Measurements from ENCODE around the gene TCF4.

Gene TCF4

DNA sequence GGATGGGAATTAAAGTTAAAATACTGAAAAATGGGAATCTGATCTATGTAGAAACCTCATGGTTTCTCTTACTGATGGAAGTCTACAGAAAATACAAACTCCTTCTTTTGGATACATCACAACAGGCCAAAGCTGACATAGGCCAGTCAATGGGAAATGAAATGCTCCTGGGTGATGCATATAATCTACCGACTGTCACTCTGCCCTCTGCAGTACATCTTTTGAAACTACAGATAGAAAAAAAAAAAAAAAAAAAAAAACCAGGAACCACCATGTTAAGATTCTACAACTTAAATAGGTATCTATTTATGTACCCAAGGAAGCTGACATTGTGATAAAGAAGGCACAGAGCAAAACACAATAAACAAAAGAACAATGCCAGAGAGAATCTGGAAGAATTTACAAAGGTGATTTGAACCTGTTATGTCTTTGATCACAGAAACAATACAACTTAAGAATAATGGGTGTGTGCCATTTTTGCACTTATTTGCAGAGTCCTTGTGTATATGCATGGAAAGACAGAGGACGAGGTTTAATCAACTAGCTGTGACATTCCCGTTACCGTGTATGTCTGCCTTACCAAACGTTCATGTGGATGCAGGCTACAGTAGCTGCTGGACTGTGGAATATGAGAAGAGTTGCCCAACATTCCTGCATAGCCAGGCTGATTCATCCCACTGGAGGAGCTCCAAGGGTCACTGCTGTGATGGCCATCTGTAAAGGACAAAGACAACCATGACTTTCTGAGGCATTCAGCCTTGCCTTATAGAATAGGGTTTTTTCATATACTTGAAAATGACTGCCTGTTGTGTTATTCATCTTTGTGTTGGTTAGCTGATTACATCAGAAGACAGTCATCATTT is 312.7 kb downstream of the TCF4 start:
- peak; percentile 6 to 40 for DNase-seq

DNA sequence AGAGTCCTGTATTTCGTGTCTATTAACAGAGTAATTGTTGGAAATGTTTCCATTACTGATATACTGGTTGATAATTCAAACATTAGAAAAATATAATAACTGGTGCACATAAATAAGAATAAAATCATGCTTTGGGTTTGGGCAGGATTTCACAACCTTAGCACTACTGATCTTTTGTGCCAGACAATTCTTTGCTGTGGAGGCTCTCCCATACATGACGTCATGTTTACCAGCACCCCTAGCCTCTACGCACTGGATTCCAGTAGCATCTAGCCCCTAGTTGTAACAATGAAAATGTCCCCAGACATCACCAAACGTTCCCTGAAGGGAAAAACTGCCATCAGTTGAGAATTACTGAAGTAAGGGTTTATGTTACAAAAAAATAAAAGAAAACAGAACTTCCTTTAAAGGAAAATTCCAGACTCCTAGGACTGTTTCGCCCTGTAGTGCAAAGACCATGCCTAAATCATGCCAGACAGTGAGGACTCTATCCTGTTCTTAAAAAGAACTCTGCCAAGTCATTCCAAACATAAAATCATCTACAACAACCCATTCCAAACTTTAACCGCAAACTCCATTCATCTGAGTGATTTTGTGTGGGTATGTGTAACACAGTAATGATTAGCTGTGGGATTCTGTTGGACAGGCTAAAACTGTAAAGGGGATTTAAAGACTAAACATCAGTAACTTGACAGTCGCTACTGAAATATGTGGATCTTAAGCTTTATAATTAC is 315.3 kb downstream of the TCF4 start:
- DNase-seq, result no peak

DNA sequence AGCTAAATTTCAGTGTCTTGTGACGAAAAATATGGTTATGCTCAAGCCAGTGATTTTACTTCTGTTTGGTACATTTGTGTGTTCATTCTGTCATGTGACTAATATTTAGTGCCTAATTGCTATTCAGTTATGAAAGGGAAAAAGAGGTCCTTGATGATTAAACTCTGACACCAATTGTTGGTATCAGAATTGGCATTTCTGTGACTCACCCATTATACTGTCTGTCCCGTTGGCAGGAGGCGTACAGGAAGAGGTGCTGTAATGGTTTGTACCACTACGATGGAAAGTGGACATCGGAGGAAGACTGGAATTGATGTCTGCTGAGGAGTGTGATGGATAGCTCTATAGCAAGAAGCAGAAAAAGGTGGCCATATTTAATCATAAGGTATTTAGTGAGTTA is 318.4 kb downstream of the TCF4 start:
- no peak for DNase-seq

DNA sequence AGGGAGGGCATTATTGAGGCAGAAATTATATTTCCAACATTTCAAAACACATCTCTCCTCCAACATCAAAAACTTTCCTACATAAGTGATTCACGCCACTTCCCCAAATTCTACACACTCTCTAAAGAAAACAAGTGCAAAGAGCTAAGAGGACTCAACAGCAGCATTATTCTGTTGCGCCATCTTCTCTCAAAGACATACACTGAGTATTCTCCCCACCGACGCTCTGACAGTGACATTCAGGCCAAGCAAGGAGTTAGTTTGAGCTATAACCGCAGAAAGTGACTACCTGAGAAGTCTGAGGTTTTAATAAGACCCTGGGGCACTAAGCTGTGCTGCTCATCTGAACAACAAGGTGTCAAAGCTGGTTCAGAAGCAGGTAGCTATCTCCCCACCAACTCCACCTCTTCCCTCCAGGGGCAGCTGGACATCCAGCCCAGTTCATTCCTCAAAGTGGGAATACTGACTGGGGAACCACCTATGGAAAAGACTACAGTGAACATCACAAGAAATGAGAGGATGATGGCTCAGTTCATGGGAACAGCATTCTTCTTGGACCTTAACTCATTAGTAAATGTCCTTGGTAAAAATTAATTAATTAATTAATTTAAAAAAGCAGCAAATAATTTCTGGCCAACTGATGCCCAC is 319.2 kb downstream of the TCF4 start:
- DNase-seq, result peak; percentile 79 to 93

DNA sequence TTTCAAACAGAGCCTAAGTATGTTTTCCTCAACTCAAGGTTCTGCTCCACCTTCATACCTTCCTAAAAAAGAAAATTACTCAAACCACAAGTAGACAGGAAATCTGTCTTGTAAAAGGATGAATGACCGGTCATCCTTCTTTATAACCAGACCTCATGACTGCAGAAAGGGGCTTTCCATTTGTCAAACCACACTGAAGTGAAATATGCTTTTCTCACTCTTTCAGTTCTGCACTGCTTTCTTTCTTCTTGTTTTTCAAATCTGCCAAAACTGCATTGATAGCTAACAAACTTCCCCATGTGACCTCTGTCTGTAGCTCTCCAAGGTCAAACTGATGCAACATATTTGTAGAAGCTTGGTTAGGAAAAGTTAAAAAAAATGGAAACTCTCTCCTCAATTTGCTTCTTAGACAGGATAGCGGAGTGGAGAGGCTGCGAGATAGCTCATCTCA is 319.8 kb downstream of the TCF4 start:
- peak; percentile 63 to 82 for DNase-seq

DNA sequence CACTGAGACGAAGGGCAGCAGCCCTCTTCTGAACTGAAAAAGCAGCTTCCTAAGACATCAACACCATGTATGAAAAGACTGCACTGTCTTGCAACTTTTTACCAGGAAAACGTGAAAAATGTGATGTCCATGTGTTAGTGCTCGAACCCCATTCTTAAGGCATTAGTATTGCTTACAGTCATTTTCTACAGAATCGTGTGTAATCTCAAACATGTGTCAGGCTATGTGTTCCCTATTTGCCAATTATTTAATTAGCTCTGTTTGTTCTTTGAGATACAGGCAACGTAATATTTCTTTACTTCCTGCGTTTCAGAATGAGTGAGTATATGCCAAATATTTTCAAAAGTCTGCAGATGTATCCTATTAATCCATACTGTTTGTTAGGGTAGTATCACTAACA is 321.0 kb downstream of the TCF4 start:
- no peak for DNase-seq

DNA sequence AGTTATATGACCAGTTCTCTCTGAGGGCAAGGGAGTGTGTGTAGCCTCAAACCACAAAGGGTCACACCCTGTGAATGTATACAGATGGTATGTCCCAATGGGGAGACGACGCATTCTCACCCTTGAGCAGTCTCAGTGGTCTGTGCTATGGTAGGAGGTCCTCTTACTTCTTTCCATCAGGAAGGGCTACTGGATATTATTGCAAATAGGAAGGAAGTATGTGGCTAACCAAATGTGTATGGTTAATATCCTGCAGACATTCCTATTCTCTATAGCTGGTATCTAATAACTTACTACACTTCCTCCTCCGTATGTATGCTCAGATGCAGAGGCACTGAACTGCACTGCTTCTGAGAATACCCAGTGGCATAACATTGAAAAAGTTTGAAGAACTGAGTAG is 322.0 kb downstream of the TCF4 start:
- DNase-seq, result peak in 1 of 2 donors; percentile 26

DNA sequence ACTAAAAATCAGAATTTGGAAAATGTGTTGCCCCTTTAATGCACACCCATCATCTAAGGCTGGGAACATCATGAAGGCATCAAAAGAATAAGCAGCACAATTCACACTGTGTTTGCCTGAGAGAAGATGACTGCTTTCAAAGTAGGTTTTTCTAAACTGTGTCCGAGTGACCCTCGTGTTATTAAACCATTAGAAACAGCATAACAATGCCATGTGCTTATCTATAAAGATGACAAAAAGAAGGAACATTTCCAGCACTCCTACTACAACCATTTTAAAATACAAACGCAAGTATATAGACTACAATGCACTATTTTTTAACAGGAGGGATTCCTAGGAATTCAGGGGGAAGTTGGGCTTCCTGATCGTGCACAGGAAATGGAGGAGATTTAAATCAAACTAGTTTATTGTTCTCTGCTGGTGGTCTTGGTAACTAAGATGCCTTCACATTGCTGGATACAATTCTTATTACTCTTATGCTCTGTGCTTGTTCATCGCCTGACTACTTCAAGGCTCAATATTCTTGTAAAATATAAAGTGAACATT is 322.8 kb downstream of the TCF4 start:
- DNase-seq, result no peak

DNA sequence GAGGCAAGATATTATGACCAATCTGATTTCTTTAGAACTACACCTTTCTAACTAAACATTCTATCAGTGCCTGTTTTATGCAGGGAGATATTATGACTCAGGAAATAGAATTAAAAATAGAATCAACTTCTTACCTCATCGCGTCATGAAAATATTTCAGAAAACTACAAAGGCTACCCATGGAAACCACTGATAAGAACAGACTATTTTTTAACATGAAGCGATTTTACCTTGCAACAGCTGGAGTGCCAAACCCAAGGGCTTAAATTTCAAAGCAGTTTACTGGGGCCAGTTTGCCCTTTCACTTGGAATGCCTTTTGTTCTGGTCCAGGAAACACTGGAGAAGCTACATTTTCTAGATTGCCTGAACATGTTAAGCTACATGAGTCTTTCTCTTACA is 323.9 kb downstream of the TCF4 start:
- DNase-seq, result no peak

DNA sequence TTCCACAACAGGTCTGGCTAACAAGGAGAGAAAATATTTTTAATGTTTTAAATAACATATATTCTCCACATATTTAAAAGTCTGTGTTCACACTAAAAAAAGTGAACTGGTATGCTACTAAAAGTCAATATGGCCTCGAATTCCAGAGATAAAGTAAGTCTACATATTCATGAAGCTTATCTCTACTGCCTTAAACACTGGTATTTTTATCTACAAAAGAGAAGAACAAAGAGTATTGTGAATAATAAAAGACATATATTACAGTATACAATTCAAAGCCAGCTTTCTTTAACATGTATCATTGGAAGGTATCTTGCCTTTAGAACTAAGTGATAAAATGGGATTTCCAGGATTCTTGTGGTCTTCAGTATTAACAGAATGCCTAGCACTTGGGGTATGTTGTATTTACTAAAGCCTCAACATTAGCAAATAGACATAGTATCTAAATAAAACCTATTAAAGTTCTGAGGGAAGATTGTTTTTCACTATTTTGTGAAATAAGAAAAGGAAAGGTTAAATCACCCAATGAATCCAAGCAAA is 325.9 kb downstream of the TCF4 start:
- DNase-seq, result no peak

DNA sequence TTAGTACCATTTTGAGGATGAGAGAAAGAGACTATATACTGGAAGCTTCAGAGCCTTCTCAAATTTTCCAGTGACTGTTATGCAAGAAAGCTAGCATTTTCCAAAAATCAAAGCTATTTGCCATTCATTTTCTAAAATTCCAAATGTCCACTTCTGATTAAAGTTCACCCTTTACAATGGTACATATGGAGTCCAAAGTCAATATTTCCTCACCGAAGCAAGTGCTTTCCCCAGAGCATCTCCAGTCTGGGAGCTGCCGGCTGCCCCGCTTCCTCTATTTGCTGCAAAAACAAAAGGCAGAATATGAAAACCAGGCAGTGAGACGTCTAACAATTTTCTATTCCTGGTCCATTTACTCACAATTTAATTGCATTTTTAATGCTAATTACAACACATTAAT is 326.7 kb downstream of the TCF4 start:
- DNase-seq, result no peak

DNA sequence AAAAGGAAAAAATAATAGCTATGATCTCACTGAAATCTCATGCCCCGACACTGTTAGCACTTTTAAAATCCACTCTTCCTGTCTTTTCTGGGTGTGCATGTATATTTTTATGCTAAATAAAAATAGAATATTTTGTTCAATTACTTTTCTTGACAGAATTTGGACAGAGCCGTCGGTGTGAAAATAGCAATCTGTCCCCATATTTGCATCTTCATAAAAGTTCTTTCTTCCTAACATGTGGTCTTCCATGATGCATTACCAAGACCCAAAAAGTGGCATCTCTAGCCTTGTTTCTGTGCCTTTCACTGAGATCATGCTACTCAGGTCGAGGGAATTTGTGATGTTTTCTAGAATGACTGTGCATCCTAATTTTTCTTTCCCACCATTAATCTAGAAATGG is 329.9 kb downstream of the TCF4 start:
- no peak for DNase-seq

DNA sequence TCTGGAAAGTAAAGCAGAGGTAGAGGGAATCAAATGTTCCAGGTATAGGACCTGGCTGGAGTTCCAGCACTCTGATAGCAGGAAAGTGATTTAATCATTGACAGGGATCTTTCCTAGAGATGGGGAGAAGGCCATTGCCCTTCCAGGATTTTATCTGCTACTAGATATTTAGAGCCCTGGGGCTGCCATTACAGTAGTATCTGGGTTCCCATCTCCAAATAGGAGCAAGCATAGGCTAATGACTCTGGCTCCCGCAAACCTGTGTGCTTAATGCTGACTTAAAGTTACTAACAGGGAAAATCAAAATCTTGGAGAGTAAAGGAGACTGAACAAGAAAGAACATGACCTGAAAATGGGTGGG is 331.1 kb downstream of the TCF4 start:
- no peak for DNase-seq

DNA sequence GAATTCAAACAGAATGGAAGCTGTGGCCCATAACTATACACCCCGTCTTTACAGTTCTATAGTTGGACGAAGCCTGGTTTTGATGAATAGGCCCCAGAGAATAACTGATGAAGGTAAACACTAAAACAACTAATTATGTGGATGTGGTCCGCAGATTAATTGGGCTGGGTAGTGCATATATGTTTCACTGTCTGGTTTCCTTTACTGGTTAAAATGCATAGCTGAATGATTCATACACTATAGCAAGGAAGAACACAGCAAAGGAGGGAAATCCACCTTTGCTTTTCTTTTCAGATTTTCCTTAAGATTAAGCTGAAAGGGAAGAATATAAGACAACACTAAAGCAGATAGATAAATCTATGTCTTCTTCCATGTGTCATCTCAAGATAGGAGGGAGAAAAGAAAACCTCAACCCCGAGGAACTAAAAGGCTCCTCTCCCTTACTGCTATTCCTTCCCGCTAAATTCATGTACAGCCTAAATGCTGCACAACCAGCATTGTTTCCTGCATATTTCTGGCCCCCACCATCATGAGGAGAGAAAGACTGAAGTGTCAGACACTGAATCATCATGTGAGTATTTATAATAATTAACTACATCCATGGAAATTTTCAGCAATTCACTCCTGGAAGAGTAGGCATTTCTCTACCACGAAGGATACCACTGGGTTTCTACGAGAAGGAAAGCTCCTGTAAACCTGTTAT is 331.6 kb downstream of the TCF4 start:
- no peak for DNase-seq

DNA sequence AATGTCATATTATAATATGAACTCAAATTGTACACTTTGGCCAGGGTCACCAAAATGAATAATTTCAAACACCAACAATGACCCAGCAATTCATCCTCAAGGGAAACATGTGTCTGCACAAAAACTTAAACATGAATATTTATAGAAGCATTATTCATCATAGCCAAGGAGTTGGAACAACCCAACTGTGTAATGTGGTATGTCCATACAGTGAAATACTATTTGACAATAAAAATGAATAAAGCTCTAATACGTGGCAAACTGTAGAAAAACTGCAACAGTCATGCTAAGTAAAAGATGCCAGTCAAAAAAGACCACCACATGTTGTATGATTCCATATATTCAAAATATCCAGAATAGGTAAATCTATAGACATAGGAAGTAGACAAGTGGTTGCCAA is 334.2 kb downstream of the TCF4 start:
- no peak for DNase-seq

DNA sequence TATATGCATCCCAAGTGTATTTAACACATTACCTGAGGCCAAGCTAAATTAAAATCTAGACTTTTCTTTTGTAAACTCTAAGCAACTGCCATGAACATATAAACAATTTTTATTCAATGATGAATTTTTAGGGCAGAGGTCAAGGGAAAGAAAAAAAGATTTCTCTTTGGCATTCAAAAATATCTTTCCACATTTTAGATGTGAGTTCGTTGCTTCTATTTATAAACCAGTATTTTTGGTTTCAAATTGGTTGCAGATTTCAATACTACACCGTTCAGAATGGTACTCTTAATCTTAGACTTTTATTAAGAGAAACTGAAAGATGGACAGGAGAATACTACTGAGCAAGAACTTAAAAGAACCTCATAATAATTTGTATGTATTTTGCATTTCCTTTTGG is 335.1 kb downstream of the TCF4 start:
- no peak for DNase-seq

DNA sequence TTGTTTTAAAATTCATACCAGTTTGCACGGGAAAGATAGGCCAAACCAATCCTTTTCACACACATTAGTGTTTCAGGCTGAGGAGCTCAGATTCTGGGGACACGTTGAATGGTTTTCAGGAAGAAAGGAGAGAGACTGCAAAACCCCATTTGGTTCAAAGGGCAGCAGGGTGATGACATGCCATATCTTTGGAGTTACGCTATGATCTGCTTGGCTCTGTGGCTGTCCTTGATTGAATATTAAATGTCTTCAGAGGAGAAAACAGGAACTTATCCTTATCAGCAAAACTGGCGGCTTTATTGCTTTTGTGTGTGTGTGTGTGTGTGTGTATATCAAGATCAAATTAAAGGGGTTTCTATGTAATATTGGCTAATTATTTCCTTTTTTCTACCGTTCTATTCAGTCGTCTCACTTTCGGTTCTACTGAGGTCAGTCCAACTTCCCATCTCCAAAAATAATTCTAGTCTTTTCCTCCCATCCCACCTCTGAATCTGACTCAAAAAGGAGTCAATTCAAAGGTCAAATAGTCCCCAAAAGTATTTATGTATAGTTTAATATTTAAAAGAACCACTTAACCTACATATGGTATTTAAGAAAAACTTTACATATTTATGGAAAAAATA is 335.8 kb downstream of the TCF4 start:
- DNase-seq, result no peak

DNA sequence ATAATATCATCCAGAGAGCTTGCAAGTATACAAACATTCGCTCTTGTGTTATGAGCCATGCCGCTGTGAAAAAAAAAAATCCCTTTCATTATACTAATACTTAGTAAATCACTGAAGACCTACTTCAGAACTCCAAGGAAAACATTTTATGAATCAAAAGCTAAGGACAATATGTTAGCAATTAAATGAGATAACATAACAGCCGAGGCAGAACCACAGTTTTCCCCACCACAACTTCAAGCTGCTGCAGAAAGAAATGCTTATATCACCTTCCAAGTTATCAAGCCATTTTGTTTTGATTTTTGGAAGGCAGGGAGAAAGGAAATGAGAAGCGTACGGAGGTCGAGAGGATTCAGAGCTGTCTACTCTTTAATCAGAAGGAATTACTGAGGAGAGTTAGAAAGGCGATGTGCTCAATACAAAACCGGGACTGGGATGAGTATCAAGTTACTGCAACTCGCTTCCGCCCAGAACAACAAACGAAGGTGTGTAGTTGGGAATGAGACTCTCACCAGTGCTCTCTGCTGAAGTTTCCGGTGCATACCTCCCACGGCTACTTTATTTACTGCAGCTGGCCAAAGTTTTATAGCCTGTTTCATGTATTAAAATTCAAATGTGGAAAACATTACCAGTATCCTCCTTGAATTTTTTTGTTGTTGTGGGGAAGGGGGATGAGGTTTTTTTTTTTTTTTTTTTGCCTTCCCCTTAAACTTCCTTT is 336.6 kb downstream of the TCF4 start:
- no peak for DNase-seq

DNA sequence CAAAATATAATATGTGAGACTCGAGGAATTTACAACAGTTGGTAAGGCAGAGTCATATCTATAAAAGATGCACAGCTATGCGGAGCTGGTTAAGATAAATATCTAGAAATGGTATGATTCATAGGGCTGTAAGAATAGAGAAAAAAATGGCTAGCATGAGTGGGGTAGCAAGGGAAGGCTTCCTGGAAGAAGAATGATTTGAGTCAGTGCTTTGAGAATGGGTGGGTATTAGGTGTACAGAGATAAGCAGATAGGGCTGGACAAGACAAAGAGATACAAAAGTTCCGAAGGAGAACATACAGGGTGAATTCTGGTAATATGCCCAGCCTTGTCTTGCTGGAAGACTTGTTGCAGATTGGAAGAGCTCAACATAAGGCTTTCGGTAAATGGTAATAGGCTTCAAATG is 337.2 kb downstream of the TCF4 start:
- no peak for DNase-seq

DNA sequence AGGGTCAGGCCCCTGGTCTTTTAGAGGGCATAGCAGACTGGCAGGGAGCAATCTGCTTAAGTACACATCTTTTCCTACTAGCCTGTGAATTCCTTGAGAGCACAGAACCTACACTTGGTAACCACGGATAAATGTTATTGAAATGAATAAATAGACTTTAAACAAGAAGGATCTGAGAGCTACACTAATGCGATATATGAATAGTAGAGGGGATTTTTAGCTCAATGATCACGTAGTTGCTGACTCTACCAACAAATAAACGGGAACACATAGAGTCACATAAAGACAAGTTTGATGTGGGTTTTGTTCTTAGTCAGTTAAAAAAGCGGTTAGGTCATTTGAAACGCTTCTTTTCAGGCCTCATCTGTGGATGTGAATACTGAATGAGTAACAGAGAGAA is 338.4 kb downstream of the TCF4 start:
- no peak for DNase-seq

DNA sequence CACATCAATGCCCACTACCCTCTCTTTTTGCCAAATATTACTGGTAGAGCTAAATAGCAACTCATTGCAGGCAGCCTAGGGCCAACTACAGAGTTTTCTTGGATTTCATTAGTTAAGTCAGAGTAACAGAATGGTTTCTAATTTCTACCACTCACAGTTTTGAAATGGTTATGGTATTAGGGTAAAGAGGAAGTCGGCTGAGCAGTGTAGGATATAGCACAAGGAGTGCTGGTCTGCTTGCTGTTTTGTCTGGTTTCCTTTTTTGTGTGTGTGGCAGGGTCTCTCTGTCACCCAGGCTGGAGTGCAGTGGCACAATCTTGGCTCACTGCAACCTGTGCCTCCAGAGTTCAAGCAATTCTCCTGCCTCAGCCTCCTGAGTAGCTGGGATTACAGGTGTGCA is 339.5 kb downstream of the TCF4 start:
- peak in 1 of 2 donors; percentile 7 for DNase-seq

All from inflammatory macrophage treated with lipopolysaccharide for 1 hour (primary cell).